HG03025 (cell line): ENCODE results near the gene TMEM129.

Experiments used
- ATAC-seq: cut with Tn5 transposase; IDR thresholded peaks from one replicate; pipeline ENCODE4 v1.9.1; 2021; ENCODE audit warnings: mild to moderate bottlenecking, moderate library complexity; ENCODE audit not compliant: unreplicated experiment, low FRiP score

The TMEM129 gene

GRCh38 chr4:1759170-1759817 is 38.2 kb upstream of the TMEM129 start:
- ATAC-seq = no peak

DNA sequence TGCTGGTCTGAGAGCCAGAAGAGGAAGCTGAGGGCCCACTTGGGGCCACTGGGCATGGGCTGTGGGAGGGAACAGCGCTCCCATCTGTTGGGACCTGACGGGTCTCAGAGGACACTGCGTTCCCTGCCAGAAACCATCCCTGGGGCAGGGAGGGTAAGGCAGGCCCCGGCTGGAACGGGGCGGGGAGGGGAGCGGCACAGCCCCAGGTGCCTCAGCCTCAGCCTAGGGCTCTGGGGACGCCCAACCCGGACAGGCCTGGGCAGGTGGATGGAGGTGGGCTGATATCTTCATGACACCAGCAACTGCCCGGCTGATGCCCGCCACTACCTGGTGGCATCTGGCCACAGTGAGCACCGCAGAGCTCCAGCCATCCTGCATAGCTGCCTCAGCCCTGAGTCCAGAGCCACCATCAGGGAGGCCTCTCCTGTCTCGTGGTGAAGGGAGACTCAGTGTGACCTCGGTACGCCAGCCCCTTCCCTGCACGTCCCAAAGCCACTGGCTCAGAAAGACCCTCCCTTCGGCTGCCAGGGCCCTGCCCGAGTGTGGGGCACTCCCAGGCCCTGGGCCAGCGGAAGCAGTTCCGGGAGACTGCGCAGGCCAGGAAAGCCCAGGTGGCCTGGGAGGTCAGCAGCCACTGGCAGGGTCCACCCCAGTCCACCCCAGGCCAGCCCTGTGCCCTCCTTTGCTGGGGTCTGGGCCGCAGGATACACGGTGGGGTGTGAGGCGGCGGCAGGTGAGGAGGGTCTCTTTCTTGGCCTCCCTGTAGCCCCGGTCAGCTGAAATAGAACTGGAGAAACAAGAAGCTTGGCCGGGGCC is 37.4 kb upstream of the TMEM129 start:
- ATAC-seq = no peak

- ATAC-seq = no peak
Measured at GRCh38 chr4:1757836-1758235, 36.7 kb upstream of the TMEM129 start.

DNA sequence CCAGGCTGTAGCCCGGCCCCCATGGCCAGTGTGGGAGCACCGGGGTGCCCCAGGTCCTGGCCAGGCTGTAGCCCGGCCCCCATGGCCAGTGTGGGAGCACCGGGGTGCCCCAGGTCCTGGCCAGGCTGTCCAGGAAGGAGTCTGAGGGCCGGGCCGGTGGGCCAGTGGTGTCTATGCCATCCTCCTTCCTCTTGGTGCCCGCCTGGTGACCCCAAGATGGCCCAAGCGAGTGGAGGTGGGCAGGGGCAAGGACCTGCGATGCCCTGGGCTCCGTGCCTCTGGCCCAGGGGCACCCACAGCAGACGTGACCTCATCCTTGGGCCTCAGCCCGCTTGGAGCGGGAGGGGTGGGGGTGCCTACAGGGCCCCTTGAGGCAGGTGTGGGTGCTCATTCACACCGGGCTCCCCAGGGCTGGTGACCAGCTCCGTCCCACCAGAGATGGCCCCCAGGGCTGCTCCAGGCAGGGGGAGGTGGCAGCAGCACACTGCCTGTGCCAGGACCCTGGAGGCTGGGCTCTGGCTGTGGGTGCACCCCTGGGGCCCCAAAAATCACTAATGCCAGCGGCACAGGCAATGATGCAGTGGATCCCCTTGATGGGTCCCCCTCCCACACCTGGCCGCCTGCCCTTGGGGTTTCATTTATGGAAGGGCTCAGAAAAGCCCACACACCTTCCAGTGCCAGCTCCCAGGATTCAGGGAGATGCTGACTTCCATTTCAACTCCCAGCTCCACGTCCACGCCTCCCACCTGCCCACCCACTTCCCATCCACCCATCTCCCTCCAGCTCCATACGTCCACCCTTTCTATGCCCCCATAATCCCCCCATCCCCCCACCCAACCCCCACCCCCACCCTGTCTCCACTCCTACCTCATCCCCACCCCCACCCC is 36.0 kb upstream of the TMEM129 start:
- ATAC-seq = no peak

GRCh38 chr4:1756079-1756478 is 35.0 kb upstream of the TMEM129 start:
- no peak for ATAC-seq

- ATAC-seq = no peak
Measured at GRCh38 chr4:1755297-1755696, 34.2 kb upstream of the TMEM129 start.

DNA sequence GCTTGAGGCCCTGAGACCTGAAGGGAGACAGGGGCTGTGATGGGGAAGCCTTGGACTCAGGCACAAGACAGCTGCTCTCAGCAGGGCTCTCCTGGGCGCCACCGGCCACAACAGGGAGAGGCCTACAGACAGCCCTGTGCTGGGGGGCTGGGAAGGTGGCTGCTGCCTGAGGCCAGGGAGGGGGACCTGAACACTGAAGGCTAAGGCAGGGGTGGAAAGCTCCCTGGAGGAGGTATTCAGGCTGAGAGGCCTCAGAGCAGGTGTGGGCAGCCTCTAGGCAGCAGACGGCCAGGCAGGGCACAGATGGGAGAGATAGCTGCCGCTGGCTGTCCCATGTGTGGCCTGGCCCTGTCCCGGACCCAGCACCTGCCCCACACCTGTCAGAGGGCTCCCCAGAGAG is 33.2 kb upstream of the TMEM129 start:
- no peak for ATAC-seq

DNA sequence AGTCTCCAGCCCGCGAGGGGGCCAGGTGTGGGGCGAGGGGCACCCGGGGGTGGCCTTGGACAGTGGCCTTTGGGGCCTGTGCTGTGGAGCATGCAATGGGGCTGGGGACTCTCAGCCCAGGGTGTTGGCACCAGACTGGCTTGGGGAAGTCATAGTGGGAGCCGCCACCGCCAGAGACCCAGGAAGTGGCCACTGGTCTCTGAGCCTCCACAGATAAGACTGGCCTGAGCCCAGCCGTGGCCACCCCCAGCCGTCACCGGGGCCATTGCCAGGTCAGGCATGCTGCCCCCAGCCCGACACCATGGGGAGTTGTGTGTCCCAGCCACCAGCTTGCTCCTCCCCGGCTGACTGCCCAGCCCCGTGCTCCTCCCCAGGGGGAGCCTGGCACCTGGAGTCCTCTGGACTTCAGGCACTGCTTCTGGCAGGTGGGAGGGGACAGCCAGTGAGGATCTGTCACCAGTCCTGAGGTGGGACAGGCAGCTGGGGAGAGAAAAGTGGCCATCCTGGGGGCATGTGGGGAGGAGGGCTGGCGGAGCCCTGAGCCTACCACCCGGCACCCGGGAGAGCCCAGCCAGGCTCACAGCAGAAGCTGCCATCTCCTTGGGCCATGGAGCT is 32.7 kb upstream of the TMEM129 start:
- ATAC-seq = no peak

- ATAC-seq = no peak
Measured at GRCh38 chr4:1753294-1753696, 32.2 kb upstream of the TMEM129 start.

- ATAC-seq = no peak
Measured at GRCh38 chr4:1752284-1753041, 31.3 kb upstream of the TMEM129 start.

GRCh38 chr4:1751919-1752283 is 30.8 kb upstream of the TMEM129 start:
- ATAC-seq = no peak

DNA sequence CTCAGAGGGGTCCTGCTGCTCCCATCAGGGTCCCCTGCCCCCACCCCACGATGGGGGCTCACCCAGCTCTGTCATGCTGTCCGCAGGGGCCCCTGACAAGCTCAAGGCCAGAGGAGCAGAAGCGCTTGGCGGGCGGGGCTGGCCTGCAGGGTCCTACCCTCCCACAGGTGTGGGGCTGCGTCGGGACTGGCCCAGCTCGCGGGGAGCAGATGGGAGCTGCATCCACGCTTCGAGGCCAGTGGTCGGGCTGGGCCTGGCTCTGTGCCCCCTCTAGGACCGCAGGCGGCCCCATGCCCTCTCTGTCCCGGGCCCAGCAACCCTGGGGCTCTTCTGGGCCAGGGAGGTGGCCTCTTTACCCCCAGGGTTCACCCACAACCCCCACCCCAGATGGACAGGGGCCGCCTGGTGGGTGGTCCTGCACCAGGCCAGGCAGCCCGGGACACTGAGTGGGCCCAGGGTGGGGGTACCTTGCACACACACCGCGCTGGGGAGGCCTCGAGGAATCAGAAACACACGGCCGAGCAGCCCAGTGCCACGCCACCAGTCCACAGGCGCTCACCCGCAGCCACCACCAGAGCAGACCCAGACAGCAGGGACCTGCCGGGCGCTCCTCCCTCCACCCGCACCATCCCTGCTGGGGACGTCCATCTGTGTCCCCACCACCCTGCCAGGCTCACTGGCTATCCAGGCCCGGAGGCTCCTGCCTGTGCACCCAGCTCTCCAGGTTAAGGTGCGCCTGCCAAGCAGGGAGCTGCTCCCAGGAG is 30.2 kb upstream of the TMEM129 start:
- ATAC-seq = no peak

GRCh38 chr4:1750381-1751154 is 29.4 kb upstream of the TMEM129 start:
- ATAC-seq = no peak

DNA sequence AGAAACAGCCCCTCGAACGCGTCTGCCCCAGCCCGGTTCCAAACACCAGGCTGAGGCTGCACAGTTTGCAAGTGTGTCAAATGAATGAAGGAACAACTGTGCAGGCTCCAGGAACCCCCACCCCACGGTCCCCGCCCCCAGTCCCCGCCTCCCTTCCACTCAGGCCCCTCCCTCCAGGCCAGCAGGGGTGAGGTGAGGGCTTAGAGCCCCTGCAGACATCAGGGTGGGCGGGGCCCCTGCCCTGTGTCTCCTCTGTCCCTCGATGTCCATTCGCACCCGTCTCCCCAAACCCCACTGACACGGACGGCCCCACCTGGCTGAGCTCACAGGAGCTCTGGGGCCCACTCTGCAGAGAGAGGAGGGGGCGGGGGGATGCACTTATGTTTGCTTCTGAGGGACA is 28.7 kb upstream of the TMEM129 start:
- ATAC-seq = no peak

- no peak for ATAC-seq
Measured at GRCh38 chr4:1749370-1749769, 28.2 kb upstream of the TMEM129 start.

DNA sequence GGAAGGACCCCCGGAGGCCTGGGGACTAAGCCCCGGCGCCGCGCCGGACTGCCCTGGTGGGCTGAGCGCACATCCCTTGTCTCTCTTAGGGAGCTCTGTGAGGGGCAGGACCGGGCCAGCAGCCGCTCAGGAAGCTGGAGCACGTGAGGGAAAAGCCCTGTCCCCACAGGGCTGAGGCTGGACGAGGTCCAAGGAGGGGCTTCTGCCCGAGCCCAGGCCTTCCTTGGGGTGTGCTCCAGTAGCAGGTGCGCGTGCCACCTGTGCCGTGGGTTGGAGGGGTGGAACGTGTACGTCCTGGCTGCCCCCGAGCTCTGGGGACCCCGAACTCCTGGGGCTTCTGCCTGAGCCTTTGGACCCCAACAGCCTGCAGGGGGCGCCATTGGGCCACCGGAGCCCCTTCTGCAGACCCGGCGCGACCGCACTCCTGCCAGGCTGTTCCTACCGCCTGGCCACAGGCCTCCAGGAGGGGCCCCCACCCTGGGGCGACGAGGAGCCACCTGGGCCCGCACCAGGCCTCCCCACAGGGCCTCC is 27.4 kb upstream of the TMEM129 start:
- no peak for ATAC-seq

DNA sequence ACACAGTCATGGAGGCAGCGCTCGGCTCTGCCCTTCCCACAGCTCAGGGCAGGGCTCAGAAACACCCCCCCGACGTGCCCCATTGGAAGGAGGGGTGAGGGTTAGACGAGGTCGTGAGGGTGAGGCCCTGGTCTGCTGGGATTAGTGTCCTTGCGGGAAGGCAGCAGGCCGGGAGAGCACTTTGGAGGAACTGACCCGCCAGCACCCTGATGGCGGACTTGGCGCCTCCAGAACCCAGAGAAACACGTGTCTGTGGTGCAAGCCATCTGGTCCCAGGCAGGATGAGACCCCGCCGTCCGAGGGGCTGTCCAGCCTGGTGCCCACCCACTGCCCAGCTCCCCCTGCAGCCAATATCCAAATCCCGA is 26.5 kb upstream of the TMEM129 start:
- no peak for ATAC-seq

GRCh38 chr4:1746919-1747602 is 25.9 kb upstream of the TMEM129 start:
- ATAC-seq = no peak
